Kidney tubule cell (primary cell): ENCODE data around the gene RHPN2.
"Not testable (repeated sequence)": the region's sequence is repeated elsewhere in the genome, so short reads cannot be mapped to it uniquely, and the experiment has no call there.

Source experiments
- DNase-seq: peaks from one replicate; pipeline ENCODE4 v3.0.0-alpha.2; 2018; ENCODE audit warnings: low spot score

The RHPN2 gene

DNA sequence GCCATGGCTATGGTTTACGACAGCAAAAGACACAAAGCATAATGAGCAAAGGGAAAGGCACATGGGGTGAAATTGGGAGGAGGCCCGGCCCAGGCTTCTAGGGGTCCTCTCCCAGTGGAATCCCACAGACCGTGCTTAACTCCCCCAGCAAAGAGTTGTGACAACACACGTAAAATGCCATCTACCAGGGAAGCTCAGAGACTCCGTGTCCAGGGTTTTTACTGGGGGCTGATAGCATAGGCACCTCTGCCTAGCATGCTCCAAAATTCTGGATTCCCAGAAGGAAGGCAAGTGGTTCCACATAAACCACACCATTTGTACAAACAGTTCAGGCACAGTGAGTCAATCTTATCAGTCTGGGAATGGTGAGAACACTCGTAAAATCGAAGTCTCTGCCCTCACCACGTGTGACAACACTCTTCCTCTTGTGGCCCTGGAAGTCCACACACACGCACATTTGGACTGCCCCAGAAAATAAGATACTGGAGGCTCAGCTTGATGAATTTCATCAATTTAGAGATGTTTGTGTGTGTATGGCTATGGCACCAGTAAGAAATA, 34.9 kb downstream of the RHPN2 start:
- DNase-seq = no peak

DNA sequence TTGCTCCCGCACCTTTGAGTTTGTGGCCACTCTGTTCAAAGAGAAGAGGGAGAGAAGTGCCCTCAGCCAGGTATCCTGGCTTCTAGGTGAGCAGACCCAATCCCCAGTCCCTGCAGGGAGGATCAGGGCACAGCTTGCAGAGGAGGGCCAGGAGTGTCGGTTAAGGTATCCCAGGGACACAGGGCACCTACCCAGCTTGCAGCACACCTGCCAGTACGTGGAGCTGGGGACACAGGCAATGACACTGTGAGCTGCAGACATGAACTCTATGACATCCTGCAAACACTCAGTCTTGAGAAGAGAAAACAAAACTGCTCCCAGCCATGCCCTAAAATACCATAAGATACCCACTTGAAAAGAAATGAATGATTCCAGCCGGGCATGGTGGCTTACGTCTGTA, 38.1 kb downstream of the RHPN2 start:
- not testable (repeated sequence) for DNase-seq

DNA sequence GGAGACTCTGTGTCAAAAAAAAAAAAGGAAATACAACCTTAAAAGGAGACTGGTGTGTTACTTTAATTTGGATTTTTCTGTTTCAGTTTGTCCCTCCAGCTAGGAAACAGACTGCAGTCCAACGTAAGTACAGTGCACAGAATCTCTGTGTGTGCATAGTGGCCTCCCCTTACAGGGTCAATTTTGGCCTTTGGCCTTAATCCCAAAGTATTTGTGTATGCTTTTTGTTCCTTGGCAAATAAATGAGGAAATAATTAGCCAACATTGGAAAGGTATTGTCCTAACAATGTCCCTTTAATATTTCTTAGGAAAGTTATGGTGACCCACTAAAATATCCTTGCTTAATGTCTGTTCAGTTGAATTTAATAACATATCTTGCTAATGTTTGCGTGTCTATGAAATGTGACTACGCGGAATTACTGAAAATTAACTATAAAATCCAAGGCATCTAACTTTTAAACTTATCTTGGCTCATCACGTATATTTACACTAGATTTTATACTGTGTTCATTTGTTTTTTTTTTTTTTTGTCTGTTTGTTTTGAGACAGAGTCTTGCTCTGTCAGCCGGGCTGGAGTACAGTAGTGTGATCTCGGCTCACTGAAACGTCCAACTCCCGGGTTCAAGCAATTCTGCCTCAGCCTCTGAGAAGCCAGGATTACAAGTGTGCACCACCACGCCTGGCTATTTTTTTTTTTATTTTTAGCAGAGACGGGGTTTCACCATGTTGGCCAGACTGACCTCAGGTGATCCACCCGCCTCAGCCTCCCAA, 39.0 kb downstream of the RHPN2 start:
- not testable (repeated sequence) for DNase-seq

DNA sequence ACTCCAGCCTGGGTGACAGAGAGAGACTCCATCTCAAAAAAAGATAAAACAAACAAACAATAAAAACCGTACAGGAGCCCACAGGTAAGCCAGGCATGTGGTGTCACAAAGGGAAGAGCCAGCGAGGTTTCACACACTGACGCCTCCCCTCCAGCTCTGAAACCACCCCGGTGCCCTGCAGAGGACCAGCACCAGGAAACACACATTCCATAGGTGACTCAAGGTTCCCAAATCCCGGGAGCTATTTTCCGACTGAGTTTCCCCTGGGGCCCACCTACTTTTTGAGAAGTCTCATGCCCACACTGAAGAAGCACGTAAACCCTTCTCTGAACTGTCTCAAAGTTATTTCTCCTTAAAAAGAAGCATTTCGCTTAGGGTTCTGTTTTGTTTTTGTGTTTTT, 40.3 kb downstream of the RHPN2 start:
- peak; percentile 71 for DNase-seq

DNA sequence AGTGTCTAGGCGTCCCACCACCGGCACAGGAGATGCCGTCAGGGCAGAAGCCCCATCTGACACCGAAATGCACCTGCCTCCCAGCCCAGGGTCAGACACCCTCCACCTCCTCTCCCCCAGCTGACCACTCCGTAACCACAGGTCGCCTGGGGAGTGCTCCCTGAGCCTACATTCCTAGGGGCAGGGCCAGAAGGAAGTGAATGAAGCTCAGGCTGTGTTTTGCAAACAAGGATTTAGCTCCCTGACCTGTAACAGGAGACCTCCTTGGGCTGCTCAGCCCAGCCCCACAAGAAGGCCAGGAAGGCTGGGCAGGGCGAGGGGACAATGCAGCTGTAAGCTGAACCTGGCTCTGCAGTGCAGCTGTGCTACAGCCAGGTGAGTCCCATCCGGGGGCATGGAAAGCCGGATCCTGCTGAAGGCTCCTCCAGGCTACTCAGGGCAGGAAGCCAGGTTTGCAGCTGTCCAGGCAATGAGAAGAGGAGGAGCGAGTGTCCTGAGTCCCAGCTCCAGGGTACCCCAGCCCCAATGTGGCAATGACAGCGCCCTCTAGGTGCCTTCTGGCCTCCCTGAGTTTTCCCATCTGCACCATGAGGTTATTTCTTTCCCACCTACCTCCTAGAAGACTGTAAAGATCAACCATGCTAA, 42.1 kb downstream of the RHPN2 start:
- DNase-seq = no peak

GRCh38 chr19:33010891-33011290, 53.8 kb downstream of the RHPN2 start:
- not testable (repeated sequence) for DNase-seq

- DNase-seq = no peak
Observed at GRCh38 chr19:33008738-33009137, 56.0 kb downstream of the RHPN2 start.

DNA sequence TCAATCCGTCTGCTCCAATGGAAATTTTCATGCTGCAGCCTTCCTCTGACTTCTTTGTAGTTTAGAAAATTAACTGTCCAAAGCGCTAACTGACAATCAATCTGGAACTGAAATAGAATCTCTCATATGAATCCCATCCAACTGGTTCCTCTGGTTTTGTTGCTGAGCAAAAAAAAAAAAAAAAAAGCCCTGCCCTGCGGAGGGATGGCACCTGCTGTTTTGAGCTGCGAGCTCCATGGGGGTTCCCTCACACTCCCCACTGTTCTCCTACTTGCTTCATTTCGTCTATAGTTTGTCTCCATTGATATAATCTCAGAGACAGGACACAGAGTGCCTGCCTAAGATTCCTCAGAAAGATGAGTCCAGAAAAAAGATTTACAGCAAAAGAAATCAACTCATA, 59.2 kb downstream of the RHPN2 start:
- DNase-seq = no peak

GRCh38 chr19:33003424-33004024, 61.2 kb downstream of the RHPN2 start:
- peak; percentile 51 for DNase-seq

DNA sequence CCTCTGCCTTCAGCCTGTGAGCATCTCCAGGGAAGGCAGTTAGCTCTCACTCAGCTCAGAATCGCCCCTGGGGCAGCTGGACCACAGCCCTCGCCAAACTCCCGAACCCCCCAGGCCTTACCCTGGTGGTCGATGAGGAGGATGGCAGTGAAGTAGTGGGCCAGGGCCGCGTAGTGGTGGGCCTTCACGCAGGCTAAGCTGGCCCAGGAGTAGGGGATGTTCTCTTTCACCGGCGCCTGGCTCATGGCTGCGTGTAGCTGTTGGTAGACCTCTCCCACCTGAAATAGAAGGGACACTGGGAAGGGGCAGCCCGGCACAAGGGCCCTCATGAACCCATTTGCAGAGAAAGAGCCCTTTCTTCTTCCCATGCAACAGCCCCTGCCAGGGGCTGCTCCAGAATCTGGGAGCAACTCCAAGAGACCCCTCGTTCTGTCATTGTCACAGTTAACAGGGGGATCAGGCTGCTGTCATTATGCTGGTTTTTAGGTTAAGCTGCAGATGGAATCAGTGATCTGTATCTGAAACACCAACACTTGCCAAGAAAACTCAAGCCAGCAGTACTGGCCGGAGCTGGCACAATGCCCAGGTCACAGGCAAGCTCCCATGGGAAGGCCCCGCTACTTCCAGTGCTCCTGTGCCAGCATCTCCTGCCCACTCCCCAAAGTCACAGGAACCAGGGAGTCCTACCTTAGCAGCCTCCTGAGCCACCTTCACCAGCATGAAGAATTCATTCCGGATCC, 62.4 kb downstream of the RHPN2 start:
- DNase-seq = peak; percentile 40

GRCh38 chr19:33000910-33001309, 63.8 kb downstream of the RHPN2 start:
- DNase-seq = no peak

DNA sequence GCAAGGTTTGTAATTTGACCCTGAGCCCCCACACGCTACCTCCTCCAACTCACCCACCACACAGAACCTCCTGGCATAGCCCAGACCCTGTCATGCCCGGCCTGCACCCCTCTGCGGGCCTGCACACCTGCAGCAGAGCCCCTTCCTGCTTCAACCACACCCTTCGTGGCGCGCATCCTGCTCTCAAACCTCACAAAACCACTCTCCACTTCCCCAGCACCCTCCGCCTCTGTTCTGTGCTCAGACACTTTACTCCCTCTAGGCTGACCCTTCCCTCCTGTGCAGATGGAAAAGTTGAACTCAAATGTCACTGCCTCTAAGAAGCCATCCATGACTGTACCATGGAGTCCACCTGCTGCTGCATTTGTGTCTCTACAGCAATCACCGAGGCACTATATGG, 64.2 kb downstream of the RHPN2 start:
- DNase-seq = no peak

GRCh38 chr19:32998722-32999121, 66.0 kb downstream of the RHPN2 start:
- DNase-seq = no peak

DNA sequence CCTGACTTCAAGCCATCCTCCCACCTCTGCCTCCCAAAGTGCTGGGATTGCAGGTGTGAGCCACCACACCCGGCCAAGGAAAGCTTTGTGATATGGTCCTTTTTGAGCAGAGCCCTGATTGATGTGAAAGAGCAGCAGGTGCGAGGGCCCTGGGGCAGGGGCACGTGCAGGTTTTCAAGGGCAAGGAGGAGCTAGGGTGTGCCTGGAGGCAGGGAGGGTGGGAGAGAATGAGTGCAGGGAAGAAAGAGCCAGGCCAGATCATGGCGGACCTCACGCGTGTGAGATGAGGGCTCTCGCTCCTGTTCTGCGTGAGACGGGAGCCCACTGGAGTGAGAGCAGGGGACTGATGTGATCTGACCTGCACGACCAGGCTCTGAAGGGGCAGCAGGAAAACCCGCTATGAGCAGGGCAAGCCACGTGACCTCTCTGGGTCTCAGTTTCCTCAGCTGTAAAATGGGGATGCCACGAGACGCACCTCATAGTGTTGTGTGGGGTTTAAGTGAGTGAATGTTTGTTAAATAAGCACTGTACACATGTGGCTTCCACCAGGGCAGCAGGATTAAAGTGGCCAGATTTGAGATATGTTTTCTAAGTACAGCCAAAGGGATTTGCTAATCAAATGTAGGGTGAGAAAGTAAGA, 66.9 kb downstream of the RHPN2 start:
- DNase-seq = no peak

- not testable (repeated sequence) for DNase-seq
Observed at GRCh38 chr19:32997061-32997464, 67.6 kb downstream of the RHPN2 start.

DNA sequence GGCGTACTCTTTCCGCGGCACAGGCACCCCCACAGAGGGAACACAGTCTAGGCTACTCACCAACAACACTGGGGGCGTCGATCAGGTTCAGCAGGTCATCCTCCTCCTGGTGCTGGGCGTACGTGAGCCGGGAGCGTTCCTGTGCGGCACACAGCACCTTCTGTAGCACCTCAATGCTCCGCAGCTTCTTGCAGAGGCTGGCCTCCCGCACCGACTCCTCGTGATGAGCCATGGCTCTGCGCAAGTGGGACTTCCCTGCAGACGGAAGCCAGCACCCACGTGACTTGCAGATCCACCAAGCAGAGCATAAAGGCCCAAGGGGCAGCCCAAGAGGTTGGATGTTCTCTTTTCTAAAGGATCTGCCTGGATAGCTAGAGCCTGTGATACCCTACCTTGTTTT, 68.7 kb downstream of the RHPN2 start:
- not testable (repeated sequence) for DNase-seq

GRCh38 chr19:32988724-32989123, 76.0 kb downstream of the RHPN2 start:
- no peak for DNase-seq

DNA sequence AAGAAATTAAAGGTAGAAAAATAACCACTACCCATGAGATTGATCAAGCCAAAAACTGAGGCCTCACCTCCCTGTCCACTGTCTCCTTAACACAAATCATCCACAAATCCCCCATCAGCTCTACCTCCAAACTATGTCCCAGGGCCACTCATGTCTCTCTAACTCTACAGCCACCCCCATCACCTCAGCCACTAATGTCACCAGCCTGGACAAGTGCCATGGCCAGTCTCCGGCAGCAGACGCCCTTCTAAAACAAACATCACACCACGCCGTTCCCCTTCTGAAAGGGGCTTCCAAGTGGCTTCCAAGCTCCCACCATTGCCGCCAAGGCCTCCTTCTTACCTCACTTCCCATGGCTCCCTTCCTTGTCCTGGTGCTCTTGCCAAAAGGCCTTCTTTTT, 76.4 kb downstream of the RHPN2 start:
- DNase-seq = not testable (repeated sequence)

- DNase-seq = not testable (repeated sequence)
Observed at GRCh38 chr19:32982488-32982887, 82.2 kb downstream of the RHPN2 start.

DNA sequence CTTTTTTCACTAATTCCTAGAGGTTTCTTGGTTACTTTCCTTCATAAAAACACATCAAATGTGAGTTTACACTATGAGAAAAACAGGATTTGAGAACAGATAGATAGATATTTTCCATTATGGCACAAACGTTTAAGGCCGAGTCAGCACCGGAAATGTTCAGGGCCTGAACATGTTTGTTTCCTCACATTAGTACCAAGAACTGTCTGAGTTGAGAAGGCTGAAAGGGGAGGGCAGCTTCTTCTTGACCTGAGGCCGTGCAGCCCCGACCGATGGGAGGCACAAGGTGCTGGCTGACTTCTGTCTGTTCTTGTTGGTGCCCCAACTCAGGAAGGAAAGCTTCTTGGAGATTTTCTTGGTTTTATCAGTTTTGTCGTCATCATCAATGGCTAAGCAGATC, 84.9 kb downstream of the RHPN2 start:
- DNase-seq = not testable (repeated sequence)

DNA sequence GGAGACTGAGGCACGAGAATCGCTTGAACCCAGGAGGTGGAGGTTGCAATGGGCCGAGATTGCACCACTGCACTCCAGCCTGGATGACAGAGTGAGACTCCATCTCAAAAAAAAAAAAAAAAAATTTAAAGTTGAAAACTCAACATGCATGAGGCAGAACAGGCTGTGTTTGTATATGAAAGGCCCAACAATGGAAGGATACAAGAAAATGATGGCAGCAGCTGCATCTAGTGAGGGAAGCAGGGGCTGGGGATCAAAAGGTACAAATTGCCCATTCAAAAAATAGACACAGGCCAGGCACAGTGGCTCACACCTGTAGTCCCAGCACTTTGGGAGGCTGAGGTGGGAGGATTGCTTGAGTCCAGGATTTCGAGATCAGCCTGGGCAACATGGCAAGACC, 86.9 kb downstream of the RHPN2 start:
- not testable (repeated sequence) for DNase-seq

- no peak for DNase-seq
Observed at GRCh38 chr19:32977280-32977679, 87.4 kb downstream of the RHPN2 start.
